Neural progenitor cell (in vitro differentiated cells): ENCODE results near the gene PLEKHG4B.
"Not testable (repeated sequence)": the region's sequence is repeated elsewhere in the genome, so short reads cannot be mapped to it uniquely, and the experiment has no call there.

ENCODE experiments used
- CTCF ChIP-seq: fragments of 200-600 bp; sonication (generic); IDR thresholded peaks from 2 replicates; pipeline ENCODE4 v1.5.1; 2017; ENCODE audit warnings: antibody characterized with exemption, mild to moderate bottlenecking
- EZH2 ChIP-seq: fragments of 200-600 bp; sonication (generic); IDR thresholded peaks from 2 replicates; pipeline ENCODE4 v1.6.1; 2017; ENCODE audit warnings: antibody characterized with exemption, mild to moderate bottlenecking, moderate library complexity
- EZH2phosphoT487 ChIP-seq: fragments of 200-600 bp; sonication (generic); IDR thresholded peaks from 2 replicates; pipeline ENCODE4 v1.6.1; 2017; ENCODE audit warnings: antibody characterized with exemption

GRCh38 chr5:233426-233825, 141.5 kb downstream of the PLEKHG4B start:
- TF ChIP-seq CTCF, EZH2phosphoT487, EZH2: not testable (repeated sequence)
